NCI-H2227 treated with DMSO at 0.1 percent for 48 hours (cell line): ENCODE measurements around the gene PCP4.

ENCODE experiments used
- DNase-seq: peaks from one replicate; lab custom pipeline; 2025; lab: John Stamatoyannopoulos, UW

Gene PCP4

DNA sequence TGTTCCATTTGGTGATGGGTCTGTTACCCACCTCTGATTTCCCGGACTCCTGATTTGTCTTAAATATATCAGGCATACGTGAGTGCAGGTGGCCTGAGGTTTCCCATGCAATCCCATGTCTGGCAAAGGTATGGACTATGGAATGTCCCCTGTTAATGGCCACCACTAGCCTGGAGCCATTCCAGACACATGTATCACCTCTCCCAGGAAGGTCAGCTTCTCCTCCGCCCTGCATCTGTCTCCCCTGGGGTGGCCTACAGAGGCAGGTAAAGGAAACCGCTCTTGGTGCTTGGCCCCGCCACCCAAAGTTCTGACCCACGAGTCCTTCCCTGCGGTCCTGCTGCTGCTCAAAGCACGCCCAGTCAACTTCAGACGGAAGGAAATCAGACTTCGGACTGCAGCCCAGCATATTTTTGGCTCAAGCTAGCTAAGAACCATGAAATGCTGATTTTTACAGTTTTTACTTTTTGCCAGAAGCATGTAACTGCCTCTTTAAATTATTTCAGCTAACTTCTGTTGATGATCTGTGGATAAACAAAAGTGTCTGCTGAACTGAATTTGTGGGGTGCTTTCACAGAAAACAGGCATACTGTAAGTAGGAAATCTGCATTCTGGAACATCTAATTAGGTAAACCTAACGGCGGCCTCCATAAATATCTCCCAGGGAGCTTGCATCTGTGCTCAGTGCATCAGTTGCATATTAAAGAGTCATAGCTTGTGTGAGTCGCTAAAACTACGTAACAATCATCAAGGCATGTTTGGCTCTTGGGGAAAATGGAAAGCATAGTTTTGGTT, 105.9 kb downstream of the PCP4 start:
- no peak for DNase-seq

GRCh38 chr21:39976800-39977199, 109.6 kb downstream of the PCP4 start:
- DNase-seq, result no peak
